Measurements from ENCODE around the gene TAL1.

The TAL1 gene

GRCh38 chr1:47186267-47187185 is 45.5 kb downstream of the TAL1 start:
- DNase-seq: no peak

GRCh38 chr1:47184822-47185677 is 47.0 kb downstream of the TAL1 start:
- no peak for DNase-seq

GRCh38 chr1:47184090-47184821 is 47.8 kb downstream of the TAL1 start:
- DNase-seq: peak in 1 of 2 experiments; percentile 31

GRCh38 chr1:47183308-47184089 is 48.5 kb downstream of the TAL1 start:
- DNase-seq: no peak

- DNase-seq: no peak
Observed at GRCh38 chr1:47182676-47183235, 49.3 kb downstream of the TAL1 start.

GRCh38 chr1:47181955-47182675 is 49.9 kb downstream of the TAL1 start:
- no peak for DNase-seq

- DNase-seq: no peak
Observed at GRCh38 chr1:47181095-47181954, 50.7 kb downstream of the TAL1 start.

GRCh38 chr1:47180603-47181094 is 51.4 kb downstream of the TAL1 start:
- DNase-seq: no peak

GRCh38 chr1:47179988-47180563 is 51.9 kb downstream of the TAL1 start:
- no peak for DNase-seq

- peak; percentile 28 to 41 for DNase-seq
Observed at GRCh38 chr1:47179017-47179987, 52.7 kb downstream of the TAL1 start.

GRCh38 chr1:47178654-47179016 is 53.4 kb downstream of the TAL1 start:
- no peak for DNase-seq

GRCh38 chr1:47178020-47178419 is 54.0 kb downstream of the TAL1 start:
- DNase-seq: no peak

GRCh38 chr1:47175227-47175934 is 56.6 kb downstream of the TAL1 start:
- DNase-seq: no peak

- no peak for DNase-seq
Observed at GRCh38 chr1:47174656-47175020, 57.4 kb downstream of the TAL1 start.

- no peak for DNase-seq
Observed at GRCh38 chr1:47172782-47173181, 59.2 kb downstream of the TAL1 start.
